NCI-H446 (cell line): Measurements from ENCODE around the gene FAM168B.

Experiments
- DNase-seq, 2 experiments: peaks; one replicate each; lab custom pipeline; 2025; lab: John Stamatoyannopoulos, UW

FAM168B gene

DNA sequence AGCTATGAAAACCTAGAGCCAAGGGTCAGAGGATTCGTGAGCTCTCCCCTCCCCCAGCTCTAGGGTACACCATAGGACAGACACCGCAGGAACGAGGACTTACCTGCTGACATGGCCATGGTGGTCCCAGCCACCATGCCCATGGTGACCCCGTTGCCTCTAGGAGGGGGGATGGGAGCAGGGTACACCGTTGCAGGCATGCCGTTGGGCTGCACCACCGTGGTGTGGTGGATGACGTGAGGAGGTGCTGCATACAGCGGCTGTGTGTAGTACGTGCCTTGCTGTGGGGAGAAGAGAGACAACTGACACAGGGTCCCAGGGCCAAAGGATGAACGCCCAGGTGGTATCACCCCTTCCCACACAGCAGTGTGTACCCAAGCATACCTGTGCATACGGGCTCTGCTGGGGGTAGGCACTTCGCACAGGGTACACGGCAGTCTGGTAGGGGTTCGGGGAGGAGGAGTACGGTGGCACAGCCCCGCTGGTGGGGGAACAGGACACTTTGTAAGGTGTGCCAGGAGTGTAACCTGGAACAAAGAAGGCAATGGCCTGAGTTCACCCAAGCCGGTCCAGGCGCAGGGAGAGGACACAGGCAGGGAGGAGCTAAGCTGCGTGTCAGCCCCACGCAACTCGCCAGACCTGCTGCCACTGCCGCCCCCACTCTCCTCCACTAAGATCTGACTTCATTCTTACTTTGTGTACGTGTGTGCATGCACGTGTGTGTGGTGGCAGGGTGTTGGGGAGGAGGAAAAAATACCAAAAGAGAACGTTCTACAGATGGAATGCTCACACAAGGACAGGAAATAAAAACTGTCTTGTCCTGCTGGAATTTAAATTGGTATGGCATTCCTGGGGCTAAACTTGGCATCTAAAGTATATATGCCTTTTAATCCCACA is 37.8 kb downstream of the FAM168B start:
- no peak for DNase-seq

DNA sequence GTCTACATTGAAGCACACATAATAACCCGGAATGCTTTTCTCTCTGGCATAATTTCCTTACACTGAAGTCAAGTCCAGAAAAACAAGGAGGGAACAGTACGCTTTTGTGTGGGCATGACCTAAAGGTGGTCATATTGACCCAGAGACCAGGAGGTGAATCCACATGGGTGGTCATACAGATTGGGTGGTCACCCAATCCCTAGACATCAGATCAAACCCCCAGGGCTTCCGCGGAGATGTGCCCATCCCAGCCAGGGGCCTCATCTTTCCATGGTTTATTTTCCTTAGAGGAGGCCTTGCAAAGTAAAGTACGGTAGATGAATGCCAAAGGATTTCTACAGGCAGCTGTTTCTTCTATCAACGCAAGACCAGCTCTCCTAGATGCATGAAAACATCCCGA is 38.8 kb downstream of the FAM168B start:
- DNase-seq, result no peak

GRCh38 chr2:131052741-131053263 is 40.5 kb downstream of the FAM168B start:
- no peak for DNase-seq

DNA sequence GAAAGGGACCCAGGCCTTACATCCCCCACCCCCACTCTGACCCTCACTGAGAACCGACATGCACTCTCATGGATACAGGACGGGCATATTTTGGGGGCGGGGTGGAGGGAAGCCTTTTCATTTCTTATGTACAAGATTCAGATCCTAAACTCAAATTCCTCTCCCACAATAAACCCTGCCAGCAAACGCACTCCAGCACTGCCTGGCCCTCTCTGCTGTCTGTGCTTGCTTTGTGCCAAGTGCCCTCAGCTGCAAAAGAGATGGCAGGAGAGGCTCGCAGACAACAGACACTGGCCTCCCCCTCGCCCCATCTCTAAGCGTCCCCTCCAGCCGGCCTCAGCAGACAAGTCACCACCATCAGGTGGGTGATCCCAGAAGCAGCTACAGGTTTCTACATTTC is 42.4 kb downstream of the FAM168B start:
- DNase-seq, result no peak

DNA sequence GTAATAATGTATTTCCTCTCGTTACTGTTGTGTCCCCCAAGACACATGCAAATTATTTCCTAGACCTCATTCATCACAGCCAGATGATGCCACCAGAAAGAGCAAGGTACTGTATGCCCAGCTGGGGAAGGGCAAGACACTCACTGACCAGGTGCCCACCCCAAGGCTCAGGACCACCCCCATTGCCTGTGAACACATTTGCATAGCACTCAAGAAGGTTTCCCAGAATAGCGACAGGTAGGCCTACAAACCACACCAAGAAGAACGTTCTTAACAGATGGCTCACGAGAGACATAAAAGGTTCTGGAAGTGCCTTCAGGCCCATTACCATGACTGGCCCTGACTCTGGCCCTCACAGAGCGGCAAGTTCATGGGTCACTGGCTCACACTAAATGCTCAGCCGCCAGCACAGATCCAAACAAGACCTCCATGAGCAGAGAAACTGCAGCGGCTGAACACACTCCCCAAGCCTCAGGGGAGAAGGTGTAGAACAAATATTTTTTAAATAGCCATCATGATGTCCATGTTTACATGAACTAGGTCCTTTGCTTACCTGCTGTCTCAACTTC is 44.0 kb downstream of the FAM168B start:
- DNase-seq, result no peak

DNA sequence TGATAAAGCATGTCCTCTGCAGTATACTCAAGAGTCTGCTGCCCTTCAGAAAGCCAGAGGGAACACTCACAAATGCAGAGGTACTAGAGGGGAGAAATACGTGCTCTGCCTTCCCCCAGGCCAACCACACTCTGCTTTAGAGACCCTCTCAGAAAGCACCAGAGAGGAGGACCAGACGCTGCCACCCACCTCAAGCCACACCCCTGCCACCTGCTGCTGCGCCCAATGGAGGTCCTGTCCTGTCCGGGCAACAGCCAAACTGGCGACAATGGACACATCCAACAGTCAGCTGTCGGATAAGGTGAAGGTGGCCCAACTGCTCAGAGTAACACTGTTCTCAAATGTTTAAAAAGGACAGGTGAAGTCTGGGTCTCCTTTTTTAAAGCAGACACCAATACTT is 44.6 kb downstream of the FAM168B start:
- no peak for DNase-seq

DNA sequence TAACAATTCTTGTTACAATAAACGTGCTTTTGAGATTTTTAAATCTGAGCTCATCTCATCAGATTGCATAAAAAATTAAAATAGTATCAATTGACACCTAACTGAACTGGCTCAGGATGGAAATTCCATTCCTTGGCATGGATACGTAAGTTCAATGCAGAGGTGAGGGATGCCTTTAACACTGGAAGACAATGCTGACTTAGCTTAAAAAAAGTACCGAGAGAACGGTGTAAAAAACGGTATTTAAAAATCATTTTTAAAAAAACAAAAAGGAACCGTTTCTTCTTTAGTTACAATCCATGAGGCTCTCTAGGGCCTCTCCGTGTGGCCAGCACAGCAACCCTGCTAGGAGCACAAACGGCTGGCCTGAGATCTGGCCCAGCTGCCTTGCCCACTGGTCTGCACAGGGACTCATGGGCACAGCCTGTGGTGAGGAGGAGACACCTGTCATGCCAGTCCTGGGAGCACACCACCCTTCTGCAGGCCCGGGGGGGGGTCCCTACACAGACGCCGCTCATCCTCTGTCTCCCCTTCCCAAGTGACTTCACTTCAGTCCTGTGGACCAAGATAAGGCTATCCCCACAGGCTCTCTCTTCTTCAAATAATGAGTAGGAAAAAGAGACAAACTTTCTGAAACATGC is 45.2 kb downstream of the FAM168B start:
- no peak for DNase-seq

DNA sequence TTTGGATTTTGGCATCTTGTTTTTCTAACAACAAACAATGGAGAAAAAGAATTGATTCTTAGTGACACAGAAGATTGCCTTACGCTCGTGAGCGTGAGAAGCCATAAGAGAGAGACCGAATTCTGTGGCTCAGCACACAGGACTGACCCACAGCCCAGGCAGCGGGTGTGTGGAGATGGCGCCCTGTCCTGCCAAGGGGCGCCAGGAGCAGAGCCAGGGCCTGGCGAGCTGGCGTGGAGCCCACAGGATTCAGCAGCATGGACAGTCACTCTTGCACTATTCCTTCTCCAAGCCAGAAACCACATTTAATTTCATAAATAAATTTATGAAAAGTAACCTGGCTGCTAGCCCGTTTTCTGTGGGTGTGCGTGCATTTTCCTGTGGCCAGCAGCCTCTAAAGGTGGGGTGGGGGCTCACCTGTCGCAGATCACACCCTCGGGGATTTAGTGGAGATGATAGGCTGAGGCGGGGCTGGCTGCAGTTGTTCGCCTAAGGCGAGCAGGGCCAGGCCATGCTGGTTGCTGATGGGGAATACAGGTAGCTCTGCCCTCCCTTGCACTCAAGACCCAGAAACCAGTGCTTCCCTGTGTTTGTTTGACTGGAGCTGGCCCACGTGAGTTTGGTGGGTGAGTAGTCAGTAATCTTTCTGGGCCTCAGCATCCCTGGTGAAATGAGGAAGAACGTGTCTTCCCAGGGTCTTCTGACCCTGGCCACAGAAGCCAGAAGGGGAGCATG is 46.2 kb downstream of the FAM168B start:
- DNase-seq, result no peak

DNA sequence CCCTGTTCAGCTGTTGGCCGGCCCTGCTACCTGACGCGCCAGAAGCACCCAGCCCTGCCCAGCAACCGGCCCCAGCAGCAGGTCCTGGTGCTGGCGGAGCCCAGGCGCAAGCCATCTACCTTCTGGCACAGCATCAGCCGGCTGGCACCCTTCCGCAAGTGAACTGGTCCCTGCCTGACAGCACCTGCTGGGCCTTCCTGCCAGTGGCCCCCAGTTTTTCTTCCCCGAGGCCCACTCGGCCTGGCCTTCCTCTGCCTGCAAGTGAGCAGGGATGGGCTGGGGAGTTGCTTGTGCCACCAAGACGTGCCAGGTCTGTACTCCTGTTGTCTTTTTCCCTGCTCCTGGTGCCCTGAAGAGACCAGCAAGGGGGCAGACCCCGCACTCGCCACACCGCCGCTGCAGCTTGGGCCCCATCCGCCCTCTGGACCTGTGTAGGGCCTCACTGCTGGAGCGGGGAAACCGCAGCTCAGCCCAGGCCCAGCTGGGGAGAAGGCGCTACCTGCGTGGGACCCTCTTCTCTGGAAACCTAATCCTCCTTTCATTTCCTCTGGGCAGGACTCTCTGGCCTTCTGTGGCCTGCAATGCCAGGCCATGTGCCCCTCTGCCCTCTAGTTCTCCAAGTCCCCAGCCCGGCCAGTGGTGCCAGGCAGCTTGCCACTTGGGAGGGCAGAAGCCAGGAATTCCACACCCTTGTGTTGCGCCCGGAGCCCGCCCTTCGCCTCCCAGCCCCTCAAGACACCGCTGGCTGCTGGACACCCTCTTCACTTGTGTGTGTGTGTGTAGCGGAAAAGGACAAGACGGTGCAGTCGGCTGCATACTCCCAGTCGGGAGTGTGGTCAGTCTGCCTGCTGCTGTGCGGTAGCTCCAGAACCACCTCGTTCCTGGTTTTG is 47.0 kb downstream of the FAM168B start:
- no peak for DNase-seq

- DNase-seq, result no peak
These were observed 47.8 kb downstream of the FAM168B start for GRCh38 chr2:131045286-131046027.

DNA sequence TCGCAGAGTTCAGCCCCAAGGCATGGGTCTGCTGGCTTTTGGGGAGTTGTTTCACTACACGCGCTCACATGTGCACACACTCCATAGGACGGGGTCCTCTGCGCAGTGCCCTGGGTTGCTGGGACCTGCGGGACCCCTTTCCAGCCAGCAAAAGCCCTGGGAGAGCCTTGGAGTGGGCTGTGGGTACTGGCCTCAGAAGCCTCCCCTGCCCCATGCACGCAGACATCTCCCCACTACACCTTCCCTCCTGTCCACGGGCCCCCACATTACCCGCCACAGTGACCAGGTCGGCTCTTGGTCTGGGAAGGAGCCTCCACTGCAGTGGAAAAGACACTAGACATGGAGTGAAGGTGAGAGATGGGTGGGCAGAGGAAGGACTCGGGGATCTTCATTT is 48.5 kb downstream of the FAM168B start:
- DNase-seq, result no peak

DNA sequence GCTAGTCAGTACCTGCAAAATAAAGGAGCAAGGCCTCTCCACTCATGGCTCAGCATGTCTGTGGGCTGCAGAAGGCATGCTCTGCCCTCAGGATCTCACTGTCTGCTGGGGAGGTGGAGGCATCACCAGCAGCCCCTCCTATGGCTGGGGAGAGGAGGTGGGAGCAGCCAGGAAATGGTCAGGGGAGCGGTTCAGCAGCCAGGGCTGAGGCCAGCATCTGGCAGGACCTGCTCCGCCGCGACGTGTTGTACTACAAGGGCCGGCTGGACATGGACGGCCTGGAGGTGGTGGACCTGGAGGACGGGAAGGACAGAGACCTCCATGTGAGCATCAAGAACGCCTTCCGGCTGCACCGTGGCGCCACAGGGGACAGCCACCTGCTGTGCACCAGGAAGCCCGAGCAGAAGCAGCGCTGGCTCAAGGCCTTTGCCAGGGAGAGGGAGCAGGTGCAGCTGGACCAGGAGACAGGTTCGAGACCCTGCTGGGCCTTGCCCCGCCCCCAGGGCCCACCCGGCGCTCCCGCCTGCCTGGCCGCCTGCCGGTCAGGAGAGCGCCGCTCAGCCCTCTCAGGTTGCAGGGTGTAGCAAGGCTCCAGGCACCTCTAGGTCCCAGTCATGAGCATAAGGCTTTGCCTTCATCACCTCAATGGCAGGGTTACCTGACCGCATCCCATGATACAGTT is 49.0 kb downstream of the FAM168B start:
- no peak for DNase-seq

- DNase-seq, result no peak
These were observed 49.8 kb downstream of the FAM168B start for GRCh38 chr2:131043199-131044074.

DNA sequence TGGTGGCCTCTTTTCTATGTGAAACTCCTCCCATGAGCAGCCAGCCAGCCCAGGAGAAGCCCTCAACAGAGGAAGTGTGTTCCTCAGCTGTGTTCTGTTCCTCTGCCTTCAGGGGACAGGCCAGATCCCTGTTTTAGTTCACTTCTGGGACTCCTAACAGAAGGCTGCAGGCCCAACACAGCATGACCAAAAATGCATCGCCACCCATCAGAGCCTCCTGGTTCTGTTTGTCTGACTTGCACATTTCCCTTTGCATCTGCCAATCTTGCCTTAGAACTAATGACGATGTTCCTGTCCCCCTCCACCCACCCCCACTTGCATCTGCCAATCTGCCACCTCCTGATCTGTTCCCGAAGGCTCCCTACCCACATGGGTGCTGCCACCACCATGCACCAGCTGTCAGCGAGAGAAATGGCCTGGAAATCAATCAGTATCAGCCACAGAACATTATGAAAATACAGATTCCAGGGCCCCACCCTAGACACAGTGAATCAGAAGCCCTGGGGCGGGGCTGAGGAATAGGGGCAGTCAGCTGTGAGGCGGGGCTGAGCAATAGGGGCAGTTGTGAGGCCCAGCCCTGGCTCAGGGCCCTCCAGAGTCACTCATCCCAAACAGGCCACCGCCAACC is 51.0 kb downstream of the FAM168B start:
- no peak for DNase-seq

GRCh38 chr2:131041402-131042147 is 51.7 kb downstream of the FAM168B start:
- no peak for DNase-seq

DNA sequence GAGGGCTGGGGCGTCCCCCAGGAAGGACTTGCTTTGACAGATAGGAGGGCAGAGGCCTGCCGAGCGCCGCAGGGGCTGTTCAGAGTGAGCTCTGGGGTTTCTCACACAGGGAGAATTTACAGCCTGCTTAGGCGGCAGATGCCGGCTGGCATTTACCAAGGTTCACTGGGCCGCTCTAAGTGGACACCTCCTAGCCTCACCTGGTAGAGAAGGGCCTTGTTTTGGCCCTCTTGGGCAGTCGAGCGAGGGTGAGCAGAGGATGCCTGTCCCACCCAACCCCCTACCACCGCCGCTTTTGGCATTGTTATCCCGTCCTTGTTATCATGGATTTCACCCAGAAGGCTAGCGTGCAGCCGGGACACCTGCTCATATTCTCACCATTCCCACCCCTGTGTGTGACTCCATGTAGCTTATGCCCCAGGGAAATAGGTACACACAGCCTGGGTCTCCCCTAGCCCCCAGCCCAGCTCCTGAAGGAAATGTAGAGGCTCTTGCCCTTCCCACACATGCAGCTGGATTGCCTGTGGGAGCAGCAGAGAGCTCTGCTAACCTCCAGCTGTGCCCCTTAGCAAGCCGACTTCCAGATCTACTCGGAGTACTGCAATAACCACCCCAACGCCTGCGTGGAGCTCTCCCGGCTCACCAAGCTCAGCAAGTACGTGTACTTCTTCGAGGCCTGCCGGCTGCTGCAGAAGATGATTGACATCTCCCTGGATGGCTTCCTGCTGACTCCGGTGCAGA is 52.4 kb downstream of the FAM168B start:
- DNase-seq, result no peak
